NK-92 (cell line): Measurements from ENCODE around the gene DIDO1.
"Not testable (repeated sequence)": the region's sequence is repeated elsewhere in the genome, so short reads cannot be mapped to it uniquely, and the experiment has no call there.

Experiments
- DNase-seq: peaks from one replicate; lab custom pipeline; 2025; ENCODE audit not compliant: unreplicated experiment; lab: John Stamatoyannopoulos, UW

The DIDO1 gene

DNA sequence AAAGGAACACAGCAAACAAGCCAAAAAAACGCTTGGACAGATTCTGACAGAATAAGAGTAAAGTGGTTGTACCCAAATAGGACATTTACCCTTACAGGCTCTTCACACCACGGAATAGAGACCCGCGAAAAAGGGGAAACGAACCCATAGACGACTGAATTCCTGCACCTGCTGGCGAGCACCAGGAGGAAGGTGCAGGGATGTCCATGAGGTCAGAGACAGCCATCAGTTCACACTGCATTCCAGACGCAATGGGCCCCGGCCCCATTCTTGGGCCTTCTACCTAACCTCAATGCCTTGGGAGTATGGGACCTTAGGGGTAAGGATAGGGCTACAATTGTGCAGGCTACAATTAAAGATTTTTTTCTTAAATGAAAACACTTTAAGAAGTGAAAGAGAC, 5.2 kb upstream of the DIDO1 start:
- no peak for DNase-seq

DNA sequence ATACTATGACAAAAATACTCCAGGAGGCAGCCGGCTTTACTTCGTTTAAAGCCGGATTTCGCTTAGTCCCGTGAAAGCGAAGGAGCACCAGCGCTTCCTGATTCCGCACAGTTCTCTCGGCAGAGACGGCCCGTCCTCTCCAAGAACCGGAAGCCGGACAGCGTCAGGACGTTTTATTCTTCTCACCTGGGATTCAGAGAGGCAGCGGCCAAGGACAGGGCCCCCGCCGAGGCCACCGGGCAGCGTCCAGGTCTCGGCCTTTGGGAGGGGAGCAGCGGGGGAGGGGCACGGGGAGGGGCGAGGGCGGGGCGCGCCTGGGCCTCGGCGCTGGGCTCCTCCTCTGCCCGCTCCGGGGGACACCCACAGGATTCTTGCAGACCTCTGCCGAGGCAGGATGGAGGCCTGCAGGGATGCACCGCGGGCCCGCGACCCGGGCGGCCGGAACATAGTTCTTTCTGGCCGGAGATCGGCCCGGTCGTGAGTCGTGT, 2.8 kb upstream of the DIDO1 start:
- DNase-seq = no peak

DNA sequence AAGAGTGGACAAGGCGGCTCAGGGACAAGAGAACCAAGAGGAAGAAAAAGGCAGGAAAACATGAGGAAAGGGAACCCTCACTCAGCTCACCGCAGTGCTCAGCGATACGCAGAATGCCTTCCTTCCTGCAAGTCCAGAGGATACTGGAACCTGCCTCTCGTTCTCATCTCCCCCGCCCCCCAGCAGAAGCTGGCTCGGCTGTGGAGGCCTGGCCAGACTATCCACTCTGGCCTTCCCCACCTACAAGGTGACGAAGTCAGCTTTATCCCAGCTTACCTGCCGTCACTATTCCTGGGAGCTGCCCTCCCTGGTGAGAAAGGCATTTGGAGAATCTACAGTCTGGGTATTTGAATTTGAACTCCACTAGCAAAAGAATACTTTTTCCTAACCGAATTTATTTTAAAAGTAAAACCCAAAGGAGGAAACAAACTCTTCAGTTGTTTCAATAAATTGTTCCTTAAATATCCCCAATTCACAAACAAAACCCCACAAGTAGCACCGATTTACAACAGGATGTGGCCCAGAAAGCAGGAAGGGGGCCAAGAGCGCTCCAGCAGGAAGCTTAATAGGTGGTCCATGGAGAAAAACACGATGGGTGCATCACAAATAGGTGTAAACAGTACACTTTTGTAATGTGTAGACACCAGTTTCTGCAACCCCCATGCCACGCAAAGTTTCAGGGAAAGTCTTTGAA, 2.1 kb upstream of the DIDO1 start:
- no peak for DNase-seq

DNA sequence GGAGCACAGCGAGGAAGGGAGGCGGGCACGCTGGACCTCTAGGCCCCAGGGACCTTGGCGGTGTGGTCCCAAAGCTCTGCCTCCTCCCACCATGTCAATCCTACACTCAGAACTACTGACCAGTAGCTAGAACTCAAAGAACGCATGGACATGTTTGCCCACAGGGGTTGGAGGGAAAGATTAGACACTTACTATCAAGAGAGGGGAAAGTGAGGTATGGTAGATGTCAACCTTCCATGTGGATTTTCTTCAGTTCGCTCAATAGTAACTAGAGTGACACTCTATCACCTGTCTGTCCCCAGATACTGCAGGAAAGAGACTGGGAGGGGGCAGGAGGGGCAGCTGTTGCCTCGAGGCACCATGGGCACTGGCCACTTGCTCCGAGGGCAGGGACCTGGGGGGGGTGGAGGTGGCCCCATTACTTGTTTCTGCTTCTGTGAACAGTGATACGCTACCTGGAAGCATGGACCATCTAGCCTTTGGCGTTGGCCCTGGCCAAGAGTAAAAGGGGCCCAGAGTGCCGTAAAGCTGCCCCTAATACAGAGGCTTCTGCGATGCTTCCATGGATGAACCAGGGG, 912 bp upstream of the DIDO1 start:
- DNase-seq = no peak

DNA sequence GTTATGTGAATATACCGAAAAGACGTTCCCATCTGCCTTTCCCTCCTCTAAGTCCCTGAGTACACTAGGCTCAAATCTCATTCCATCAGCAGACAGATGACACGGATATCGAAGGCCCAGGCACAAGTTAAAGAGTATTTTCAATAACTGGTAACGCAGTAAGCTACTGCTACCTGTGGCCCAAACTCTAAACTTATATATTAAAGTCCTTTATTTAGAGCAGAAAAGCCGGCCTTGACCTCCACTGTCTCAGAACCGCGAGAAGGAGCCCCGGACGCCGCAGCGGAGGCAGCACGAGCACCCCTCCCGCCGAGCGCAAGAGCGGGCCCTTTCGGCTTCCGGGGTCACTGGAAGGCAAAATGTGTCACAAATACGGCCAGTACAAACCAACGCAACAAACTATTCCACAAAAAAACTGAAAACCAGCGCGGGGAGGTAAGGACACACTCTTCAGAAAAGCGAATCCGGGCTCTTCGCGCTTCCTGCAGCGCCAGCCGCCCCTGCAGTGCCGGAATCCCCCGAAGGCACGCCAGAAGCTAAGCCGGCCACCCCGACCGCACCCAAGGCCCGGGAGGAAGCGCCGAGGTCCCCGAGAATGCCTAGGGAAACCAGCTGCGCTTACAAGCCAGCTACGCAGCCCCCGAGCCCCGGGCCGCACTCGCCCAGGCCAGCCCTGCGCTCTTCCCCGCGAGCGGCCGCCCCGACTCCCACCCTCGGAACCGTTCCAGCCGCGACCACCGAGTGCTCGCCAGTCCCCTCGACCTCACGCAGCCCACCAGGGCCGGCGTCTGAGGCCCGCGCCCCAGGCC, 681 bp downstream of the DIDO1 start:
- DNase-seq = no peak

DNA sequence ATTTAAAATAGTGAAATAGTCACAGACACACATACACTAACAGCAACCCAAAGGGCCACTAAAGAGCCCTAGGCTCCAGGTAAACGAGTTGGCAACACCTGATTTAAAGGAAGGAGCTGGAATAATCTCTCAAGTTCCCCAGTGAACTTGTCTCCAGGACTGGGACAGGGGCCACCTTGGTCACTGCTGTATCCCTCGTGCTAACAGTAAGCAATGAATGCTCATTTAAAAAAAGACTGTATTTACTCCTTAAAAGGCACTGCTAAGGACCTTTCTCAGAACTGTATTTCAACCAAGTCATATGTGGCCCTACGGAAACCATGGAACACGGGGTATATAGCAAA, 1.3 kb downstream of the DIDO1 start:
- DNase-seq = no peak

DNA sequence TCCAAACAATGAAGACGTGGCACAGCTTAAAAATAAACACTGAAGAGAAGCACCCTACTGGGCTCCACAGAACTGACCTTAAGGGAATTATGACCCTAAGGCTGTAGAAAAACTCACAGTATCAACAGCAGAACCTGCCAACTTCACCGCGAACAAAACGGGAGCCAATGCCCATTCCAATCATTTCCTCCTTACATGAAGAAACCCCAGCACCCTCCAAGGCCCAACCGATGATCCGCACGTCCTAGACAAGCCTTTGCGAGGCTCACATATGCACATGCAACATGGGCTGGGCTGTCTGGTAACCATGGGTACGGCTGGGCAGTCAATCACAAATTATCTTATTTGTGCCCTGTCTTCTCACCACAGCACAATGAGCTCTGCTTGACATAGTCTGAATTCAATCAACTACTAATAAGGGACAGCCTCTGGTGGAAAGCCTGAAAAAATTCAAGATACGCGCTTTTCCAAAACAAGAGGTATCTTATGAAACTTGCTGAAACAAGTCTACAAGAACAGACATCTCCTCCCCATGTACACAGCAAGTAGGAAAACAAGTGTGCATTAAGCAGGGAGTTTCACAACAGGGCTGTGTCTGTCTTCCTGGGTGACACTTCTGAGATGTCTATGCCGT, 1.7 kb downstream of the DIDO1 start:
- DNase-seq = no peak

DNA sequence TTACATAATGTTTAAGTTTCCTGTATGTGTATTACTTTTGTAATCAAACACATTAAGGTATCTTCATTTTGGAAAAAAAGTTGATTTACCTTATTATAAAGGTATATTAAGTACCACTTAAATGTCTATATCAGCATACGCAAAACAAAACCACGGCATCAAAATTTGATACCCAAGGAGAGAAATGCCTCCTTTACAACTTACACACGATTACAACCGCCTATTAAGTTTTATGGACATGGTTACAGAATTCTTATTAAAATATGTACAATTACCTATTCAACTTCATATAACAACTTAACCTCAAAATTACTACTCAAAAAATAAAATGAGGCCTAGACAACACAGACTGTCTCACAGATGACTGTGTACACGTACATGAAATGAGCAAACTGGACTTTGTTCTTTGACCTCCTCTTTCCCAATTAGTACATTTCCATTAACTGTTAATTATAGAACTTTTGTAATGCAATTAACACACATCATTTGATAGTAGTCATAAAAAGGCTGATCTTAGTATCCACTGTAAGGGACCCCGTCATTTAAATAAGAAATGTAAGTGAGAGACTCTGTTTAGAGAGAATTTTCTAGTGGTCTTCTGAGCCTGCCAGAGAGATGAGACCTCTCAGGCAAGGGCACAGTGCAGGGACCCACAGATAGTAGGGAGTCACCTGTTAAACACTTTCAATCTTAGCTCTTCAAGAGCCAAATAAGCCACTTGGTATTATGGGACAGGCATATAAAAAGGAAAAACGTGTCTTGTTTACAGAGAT, 2.5 kb downstream of the DIDO1 start:
- DNase-seq = no peak

DNA sequence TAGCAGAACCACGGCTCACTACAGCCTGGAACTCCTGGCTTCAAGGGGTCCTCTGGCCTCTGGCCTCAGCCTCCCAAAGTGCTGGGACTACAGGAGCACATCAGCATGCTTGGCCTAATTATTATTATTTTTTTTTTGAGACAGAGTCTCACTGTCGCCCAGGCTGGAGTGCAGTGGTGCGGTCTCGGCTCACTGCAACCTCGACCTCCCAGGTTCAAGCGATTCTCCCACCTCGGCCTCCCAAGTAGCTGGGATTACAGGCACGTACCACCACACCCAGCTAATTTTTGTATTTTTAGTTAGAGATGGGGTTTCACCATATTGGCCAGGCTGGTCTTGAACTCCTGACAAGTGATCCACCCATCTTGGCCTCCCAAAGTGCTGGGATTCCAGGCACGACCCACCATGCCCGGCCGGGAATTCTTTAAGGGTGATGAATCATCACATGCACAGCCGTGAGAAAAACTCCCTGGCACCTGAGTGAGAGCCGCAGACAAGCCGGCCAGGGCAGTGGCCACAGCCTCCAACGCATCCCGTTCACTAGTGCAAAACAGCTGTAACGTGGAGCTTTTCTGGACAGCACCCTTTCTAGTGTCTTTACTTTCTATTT, 3.1 kb downstream of the DIDO1 start:
- not testable (repeated sequence) for DNase-seq

DNA sequence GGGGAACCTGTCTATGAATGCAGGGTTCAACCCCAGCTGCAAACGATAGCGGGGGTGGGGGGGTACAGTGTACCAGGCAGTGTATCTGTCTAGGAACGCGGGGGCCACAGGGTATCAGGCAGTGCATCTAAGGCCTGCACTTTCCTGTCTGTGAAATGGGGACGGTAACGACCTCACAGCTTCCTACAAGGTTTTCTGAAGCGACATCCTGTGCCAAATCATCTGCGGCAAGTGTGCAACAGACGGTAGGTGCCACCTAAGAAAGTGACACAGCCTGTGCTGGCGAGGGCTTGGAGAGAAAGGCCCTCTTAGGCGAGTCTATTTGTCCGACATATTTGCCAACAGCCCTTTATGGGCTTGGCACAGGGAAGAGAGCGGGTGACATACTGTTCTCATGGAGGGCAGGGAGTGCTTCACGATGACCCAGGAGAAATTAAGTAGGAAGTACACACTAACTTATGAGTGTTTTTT, 3.8 kb downstream of the DIDO1 start:
- no peak for DNase-seq

DNA sequence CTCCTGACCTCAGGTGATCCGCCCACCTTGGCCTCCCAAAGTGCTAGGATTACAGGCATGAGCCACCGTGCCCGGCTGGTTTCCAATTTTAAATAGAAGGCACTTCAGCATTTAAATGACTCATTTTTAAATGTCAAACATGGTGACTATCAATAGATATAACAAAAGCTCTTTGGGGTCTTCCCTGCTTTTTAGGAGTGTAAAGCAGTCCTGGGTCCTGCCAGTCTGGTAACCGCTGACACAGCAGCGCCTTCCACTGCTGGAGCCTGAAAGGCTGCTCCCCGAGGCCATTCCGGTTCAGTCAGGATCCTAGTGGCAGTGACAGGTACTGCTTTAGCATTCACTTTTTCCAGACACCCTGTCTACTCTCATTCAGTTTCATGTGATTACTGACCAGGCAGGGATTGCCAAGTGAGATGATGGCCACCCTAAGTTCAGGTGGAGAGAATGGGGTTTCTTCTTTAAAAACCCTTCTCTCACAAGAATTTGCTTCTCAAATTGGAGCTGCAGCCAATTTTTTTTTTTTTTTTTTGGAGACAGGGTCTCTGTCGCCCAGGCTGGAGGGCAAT, 5.1 kb downstream of the DIDO1 start:
- no peak for DNase-seq

DNA sequence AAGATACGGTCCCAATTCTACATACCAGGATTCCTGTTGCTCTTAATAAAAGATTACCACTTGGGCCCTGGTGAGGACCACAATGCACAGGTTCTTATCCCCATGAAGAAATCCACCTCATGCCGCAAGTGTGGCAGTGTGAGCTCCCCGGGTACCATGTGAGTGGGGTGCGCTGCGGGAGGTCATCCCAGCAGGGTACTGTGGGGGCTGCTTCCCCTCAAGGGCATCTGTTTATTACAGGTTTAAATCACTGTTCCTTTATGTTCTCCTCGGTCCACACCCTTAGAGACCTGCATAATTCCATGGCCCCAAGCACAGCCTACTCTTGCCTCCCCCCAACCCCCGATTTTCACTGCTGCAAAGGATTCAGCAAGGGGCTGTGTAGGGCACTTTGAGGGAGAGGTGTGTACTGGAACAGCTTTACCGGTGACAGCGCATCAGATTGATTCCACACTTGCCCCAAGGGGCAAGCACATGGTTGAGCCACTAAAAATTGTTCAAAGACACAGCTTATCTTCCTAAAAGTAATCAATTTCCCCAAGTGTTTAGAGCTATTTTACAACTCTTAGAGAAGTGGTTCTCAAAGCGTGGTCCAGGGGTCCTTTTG, 6.2 kb downstream of the DIDO1 start:
- no peak for DNase-seq

DNA sequence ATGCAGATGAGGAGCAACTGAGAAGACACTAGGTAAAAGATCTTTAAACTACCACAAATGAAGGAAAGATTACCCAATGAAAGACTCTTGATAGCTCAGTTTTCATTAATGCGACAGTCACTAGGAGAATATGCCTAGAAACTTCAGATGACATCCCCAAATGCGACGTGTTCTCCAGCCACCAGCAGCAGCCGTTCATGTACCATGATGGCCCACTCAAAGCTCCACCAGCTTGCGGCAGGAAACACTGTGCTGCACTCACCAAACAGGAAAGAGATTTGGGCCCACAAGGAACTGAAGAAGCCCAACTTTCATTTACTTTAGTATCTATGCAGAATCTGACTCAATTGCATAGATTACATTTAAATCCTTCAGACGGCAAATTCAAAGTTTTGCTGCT, 7.5 kb downstream of the DIDO1 start:
- DNase-seq = no peak

DNA sequence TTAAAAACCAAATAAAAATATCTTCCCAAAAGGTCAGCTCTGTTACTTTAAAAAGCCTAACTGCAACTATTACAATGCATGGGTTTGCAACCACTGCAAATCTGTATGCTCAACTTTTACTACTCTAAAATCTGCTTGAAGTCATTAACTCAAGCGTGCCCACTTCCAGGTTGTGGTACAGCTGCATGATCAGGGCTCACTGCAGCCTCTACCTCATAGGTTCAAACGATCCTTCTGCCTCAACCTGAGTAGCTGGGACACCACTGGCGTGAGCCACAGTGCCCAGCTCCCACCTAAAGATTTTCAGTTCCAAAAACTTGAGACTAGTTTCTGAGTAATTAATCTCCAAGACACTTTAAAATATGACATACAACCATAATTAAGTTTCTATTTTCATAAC, 8.2 kb downstream of the DIDO1 start:
- DNase-seq = no peak

DNA sequence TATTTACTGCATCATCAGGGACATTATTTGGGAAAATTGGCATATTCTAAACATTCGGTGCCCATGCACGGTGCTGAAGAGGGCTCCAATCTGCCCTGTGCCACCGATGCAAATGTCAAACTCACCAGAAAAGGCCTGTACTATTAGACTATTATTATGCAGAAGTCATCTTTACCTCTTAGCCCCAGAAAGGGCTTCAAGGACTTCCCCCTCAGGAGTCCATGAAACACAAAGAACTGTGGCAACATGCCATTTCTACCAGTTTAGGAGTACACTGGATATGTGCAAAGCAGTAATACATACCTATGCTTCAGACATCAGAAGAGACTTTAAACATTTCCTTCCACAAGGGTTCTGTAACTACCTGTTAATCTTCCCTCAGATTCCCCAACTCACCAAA, 8.6 kb downstream of the DIDO1 start:
- DNase-seq = no peak

DNA sequence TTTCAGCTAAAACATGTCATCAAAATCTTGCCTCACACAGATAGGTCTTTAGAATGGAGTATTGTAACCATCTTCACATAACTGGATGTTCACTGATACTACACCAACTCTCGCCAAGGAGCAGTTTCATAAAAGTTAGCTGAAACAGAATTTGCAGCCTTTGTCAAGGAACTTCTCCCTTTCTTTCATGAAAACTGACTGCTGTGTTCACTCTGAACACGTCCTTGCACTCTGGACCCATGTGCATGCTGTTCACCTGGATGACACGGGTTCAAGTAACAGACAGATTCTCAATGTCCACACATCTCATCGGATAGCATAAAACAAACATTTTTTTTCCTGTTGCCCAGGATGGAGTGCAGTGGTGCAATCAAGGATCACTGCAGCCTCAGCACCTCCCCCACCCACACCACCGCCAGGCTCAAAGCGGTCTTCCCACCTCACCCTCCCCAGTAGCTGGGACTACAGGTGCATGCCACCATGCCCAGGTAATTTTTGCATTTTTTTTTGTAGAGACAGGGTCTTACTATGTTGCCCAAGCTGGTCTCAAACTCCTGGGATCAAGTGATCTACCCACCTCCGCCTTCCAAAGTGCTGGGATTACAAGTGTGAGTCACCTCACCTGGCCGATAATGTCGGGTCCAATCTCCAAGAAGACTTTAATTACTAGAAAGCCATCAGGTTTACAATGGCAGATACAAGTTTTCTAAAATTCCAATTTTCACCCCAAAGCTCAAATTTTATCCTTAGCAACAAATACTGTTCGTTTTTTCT, 9.4 kb downstream of the DIDO1 start:
- DNase-seq = no peak

DNA sequence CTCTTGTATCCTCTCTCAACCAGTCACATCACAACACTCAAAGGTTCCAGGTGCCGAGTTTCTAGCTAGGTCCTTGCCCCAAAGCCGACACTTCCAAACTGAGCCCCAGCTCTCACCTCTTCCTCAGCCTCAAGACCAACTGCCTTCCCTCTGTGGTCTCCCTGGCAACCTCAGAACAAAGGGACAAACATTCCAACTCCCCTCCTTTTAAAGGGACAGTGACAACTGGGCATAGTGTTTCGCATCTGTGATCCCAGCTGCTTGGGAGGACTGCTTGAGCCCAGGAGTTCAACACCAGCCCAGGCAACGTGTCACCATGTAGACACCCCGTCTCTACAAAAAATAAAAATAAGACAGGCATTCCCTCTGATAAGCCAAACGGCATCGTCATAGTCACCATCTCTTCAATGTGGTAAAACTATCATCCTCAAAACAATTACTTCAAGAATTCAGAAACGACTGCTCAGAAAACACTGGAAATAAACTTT, 11.3 kb downstream of the DIDO1 start:
- no peak for DNase-seq

DNA sequence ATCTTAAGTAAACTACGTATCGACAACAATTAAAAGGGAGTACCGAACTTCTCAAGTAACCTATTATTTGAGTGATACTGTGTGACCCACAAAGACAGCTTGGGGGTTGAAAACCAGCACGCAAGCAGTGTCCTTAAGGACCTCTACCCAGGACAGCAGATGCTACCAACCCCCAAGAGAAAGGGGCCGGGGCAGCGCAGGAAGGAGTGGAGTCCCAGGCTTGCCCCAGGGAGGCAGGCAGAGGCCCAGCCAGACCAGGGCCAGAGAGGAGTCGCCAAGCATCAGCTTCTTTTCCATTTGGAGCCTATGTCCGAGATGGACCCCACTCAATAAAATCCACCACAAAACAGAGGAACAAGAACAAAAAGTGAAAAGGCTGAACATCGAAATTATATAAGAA, 11.9 kb downstream of the DIDO1 start:
- no peak for DNase-seq
